GM21737 (cell line): ENCODE measurements around the gene CHCHD1.
A peak's percentile ranks its signal among the peaks of the same experiment; 100 is the strongest.
"Not testable (repeated sequence)": the region's sequence is repeated elsewhere in the genome, so short reads cannot be mapped to it uniquely, and the experiment has no call there.

ENCODE experiments used
- ATAC-seq: cut with Tn5 transposase; IDR thresholded peaks from one replicate; pipeline ENCODE4 v1.9.1; 2021; ENCODE audit warnings: mild to moderate bottlenecking, moderate library complexity; ENCODE audit not compliant: unreplicated experiment

Gene CHCHD1

GRCh38 chr10:73790886-73791625 lies 9.2 kb downstream of the CHCHD1 start:
- no peak for ATAC-seq

DNA sequence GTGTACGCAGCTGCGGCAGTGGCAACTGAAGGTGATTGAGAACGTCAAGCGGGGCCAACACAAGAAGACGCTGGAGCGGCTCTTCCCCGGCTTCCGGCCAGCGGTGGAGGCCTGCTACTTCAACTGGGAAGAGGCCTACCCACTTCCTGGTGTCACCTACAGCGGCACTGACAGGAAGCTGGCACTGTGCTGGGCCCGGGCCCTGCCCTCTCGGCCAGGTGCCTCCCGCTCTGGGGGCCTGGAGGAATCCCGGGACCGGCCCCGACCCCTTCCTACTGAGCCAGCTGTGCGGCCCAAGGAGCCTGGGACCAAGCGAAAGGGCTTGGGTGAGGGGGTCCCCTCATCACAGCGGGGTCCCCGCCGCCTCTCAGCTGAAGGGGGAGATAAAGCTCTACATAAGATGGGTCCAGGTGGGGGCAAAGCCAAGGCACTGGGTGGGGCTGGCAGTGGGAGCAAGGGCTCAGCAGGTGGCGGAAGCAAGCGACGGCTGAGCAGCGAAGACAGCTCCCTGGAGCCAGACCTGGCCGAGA lies 10.1 kb downstream of the CHCHD1 start:
- ATAC-seq = no peak

DNA sequence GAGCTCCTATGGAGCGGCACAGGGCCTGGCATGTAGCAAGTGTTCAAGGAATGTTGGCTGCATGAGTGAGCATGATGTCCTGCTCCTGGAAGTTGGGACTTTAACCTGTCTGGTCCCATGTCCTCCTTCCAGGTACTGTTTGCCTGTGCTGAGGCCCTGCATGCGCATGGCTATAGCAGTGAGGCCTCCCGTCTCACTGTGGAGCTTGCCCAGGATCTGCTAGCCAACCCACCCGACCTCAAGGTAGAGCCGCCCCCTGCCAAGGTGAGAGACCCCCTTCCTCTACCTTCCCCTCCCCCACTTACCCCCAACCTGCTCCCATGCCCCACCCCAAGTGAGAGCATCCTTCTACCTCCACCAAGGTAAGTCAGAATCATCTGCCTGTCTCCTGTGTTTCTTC lies 11.6 kb downstream of the CHCHD1 start:
- ATAC-seq = no peak

- ATAC-seq = not testable (repeated sequence)
Observed at GRCh38 chr10:73795491-73795890, 13.6 kb downstream of the CHCHD1 start.

- ATAC-seq = not testable (repeated sequence)
Observed at GRCh38 chr10:73796035-73796434, 14.2 kb downstream of the CHCHD1 start.

DNA sequence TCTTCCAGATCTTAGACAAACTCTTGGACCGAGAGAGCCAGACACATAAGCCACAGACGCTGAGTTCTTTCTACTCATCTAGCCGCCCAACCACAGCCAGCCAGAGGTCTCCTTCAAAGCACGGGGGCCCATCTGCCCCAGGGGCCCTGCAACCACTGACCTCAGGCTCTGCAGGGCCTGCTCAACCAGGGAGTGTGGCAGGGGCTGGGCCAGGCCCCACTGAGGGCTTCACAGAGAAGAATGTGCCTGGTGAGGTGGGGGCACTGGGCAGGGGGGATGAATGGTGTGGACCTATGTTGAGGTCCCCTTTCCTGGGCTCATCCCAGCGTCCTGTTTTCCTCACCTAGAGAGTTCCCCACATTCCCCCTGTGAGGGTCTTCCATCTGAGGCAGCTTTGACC lies 14.9 kb downstream of the CHCHD1 start:
- no peak for ATAC-seq

GRCh38 chr10:73797324-73798025 lies 15.6 kb downstream of the CHCHD1 start:
- ATAC-seq = no peak

DNA sequence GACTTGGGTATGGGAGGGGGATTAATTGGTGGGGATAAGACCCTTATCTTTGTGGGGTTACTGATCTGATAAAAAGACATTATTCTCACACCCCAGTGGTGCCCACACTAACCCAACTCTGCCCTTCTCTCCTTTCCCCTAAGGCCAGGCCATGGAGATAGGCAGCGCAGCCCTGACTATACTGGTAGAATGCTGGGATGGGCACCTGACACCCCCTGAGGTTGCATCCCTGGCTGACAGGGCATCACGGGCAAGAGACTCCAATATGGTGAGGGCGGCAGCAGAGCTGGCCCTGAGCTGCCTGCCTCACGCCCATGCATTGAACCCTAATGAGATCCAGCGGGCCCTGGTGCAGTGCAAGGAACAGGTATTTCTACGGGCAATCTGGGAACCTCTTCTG lies 16.2 kb downstream of the CHCHD1 start:
- ATAC-seq = no peak

DNA sequence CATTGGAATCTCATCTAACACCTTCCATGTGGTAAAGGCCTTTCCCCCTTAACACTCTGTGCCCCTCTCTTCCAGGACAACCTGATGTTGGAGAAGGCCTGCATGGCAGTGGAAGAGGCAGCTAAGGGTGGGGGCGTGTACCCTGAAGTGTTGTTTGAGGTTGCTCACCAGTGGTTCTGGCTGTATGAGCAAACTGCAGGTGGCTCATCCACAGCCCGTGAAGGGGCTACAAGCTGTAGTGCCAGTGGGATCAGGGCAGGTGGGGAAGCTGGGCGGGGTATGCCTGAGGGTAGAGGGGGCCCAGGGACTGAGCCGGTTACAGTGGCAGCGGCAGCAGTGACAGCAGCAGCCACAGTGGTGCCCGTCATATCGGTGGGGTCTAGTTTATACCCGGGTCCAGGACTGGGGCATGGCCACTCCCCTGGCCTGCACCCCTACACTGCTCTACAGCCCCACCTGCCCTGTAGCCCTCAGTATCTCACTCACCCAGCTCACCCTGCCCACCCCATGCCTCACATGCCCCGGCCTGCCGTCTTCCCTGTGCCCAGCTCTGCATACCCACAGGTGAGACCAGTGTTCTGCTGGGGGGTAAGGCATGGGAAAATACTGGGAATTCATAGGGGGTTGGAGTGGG lies 17.2 kb downstream of the CHCHD1 start:
- ATAC-seq = no peak

DNA sequence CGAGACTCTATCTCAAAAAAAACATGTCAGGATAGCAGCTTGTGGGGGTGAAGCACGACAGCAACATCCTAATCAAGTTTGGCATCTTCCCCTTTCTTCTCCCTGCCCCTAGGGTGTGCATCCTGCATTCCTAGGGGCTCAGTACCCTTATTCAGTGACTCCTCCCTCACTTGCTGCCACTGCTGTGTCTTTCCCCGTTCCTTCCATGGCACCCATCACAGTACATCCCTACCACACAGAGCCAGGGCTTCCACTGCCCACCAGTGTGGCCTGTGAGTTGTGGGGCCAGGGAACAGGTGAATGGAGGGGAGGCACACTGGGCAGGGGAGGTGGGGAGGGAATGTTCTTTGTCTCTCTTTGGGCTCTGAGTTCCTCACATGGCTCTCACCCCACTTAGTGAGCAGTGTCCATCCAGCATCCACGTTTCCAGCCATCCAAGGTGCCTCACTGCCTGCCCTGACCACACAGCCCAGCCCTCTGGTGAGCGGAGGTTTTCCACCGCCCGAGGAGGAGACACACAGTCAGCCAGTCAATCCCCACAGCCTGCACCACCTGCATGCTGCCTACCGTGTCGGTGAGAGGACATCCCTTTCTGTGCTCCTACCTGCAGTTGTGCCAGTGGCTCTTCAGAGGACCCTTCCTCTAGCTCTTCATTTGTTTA lies 18.2 kb downstream of the CHCHD1 start:
- ATAC-seq = no peak

DNA sequence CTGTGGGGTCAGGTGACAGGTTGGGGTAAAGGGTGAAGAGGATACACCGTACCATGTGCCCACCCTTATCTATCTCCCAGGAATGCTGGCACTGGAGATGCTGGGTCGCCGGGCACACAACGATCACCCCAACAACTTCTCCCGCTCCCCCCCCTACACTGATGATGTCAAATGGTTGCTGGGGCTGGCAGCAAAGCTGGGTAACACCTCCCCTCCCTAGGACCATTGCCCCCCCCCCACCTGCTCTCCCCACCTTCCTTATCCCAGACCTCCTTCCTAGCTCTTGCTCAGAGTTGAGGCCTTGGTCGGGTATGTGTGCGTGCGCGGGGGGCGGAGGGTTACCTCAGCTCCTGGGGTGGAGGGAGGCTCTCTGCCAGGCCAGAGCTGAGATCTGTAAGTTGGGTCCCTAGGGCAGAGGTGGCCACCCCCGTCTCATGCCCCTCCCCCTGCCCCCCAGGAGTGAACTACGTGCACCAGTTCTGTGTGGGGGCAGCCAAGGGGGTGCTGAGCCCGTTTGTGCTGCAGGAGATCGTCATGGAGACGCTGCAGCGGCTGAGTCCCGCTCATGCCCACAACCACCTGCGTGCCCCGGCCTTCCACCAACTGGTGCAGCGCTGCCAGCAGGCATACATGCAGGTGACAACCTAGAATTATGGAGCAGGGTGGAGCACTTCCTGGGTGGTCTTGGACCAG lies 18.9 kb downstream of the CHCHD1 start:
- ATAC-seq = no peak

DNA sequence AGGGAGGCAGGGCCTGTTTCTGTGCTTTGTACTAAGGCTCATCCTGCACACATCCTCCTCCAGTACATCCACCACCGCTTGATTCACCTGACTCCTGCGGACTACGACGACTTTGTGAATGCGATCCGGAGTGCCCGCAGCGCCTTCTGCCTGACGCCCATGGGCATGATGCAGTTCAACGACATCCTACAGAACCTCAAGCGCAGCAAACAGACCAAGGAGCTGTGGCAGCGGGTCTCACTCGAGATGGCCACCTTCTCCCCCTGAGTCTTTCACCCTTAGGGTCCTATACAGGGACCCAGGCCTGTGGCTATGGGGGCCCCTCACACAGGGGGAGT lies 19.4 kb downstream of the CHCHD1 start:
- no peak for ATAC-seq

- no peak for ATAC-seq
Observed at GRCh38 chr10:73802276-73802991, 20.6 kb downstream of the CHCHD1 start.

DNA sequence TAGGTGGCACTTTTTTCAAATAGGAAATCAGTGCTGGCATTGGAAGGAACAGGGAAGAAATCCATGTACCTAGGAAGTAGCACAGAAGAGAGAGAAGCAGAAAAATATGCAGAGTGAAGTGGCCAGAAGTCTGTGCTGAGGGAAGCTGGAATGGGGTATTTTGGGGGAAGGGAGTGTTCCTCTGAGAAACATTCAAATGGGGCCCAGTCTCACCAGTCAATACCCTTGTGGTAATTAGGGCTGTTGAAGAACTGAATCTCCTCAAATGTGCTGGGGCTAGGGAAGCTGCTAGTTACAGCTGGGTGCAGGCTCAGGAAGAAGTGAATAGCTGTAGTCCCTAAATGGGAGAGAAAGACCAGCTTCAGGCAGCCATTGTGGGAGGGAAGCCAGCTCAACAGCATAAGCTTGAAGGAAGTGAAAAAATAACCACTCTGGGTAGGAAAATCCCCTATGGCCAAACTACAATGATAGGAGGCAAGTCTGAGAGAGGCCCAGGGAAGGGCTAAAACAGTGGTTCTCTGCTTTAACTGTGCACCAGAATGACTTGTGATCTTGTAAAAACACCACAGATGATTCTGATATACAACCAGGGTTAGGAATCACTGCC lies 21.9 kb downstream of the CHCHD1 start:
- ATAC-seq = peak; percentile 40

GRCh38 chr10:73806176-73806950 lies 24.5 kb downstream of the CHCHD1 start:
- no peak for ATAC-seq

- ATAC-seq = no peak
Observed at GRCh38 chr10:73807471-73807870, 25.6 kb downstream of the CHCHD1 start.

DNA sequence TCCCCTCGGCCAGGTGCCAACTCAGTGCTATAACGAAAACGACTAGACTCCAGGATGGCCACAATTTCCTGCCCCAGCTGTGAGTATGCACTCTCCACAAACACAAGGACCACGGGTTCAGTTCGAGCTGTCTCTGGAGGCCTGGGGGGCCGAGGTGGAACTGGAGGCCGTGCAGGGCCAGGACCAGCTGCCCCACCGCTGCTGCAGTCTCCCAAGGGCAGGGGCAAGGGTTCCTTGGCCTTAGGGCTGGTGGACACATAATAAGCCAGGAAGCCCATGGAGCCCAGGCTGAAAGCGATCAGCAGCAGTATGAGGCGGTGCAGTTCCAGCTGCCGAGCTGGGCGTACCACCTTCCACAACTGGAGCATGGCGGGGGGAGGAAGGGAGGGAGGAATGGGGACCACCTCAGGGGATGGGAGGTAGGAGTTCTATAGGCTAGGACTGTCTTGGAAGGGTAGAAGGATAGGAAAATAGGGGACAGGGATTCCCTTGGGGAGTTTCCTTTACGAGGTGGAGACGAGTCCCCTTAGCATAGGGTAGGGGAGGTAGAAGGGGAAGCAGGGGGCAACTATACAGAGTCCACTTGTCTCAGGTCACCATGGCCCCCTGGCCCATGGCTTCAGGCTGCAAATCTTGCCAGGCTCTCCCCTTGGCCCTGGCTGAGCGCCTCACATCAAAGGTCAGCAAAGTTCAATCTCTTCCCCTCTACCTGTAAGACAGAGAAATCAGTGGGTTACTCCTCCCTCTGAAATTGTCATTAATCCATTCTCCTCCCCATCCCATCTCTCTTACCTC lies 26.4 kb downstream of the CHCHD1 start:
- ATAC-seq = no peak
